ENCODE data around the gene RPL7L1. TPM values are rescaled to one million over a fixed set of nuclear protein-coding genes. Genes with fewer than 3 reads are reported as not detected.

The RPL7L1 gene
- total and polyA plus RNA-seq, 2 of the 13 experiments (the other 11 are each of a cell fraction or from before 2014, with no cell fraction given): 51.6 to 179 TPM

- H3K27me3 ChIP-seq (ENCODE audit: control insufficient read depth in 1 of 2, insufficient read depth in 2 of 2, low read length in 2 of 2): 0 out of 5 replicates have a peak, but pooled peaks cover 0 to 4% of the 10 kb centered on the region in 2 experiments
- no peak for DNase-seq (ENCODE audit: low spot score)
- ChIA-PET CTCF (ENCODE audit: low intra/inter-chr PET ratio, low total read pairs) (no interaction called here), POLR2A (no interaction called here)
- in situ Hi-C loops (cut with HindIII; ENCODE audit: extremely low pct_ligation_motif_present, low pct_unique_long_range_greater_than_20kb): no loop called here
- H3K4me3 ChIP-seq (replicated peaks in 1 of 3; ENCODE audit: insufficient read depth in 1 of 3, low read depth in 2 of 3, low read length in 3 of 3): no peak overlapping the region
- H3K4me1 ChIP-seq (ENCODE audit: insufficient read depth, low read length): peaks cover 46% of the 10 kb centered on the region
- no peak overlapping the region for H3K9ac ChIP-seq (ENCODE audit: insufficient read depth, low read depth, low read length)
- FAIRE-seq: no peak
- no peaks in the 10 kb centered on the region for H3K79me2 ChIP-seq (ENCODE audit: insufficient read depth, low read length)
- no peaks in the 10 kb centered on the region for H3K36me3 ChIP-seq (replicated peaks in 1 of 2; ENCODE audit: control insufficient read depth in 1 of 2, insufficient read depth in 2 of 2, low read length in 2 of 2)
- no peak overlapping the region for H3K27ac ChIP-seq (ENCODE audit: extremely low read length, insufficient read depth, low read length)
- H3K9me3 ChIP-seq (ENCODE audit: low read length): no peaks in the 10 kb centered on the region
- H2AFZ ChIP-seq (ENCODE audit: low read length): no peak overlapping the region
- 29% methylated on average over 5 of the region's 5 CpGs for WGBS (ENCODE audit: low lambda C conversion rate)
- no TSS peak for BruUV-seq (replicated peaks)
- no peaks in the 10 kb centered on the region for H4K20me1 ChIP-seq (ENCODE audit: insufficient read depth, low read length)
- TF ChIP-seq, protein P1, sequence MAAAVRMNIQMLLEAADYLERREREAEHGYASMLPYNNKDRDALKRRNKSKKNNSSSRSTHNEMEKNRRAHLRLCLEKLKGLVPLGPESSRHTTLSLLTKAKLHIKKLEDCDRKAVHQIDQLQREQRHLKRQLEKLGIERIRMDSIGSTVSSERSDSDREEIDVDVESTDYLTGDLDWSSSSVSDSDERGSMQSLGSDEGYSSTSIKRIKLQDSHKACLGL (CRISPR knock-in tag; IDR thresholded peaks at IDR 0.05): no peak
- TF ChIP-seq, protein P2, sequence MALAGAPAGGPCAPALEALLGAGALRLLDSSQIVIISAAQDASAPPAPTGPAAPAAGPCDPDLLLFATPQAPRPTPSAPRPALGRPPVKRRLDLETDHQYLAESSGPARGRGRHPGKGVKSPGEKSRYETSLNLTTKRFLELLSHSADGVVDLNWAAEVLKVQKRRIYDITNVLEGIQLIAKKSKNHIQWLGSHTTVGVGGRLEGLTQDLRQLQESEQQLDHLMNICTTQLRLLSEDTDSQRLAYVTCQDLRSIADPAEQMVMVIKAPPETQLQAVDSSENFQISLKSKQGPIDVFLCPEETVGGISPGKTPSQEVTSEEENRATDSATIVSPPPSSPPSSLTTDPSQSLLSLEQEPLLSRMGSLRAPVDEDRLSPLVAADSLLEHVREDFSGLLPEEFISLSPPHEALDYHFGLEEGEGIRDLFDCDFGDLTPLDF (CRISPR knock-in tag; IDR thresholded peaks at IDR 0.05): no peak
- TF ChIP-seq ZNF550 (CRISPR knock-in tag; IDR thresholded peaks at IDR 0.05; ENCODE audit: borderline replicate concordance) (no peak), CHD4 (IDR thresholded peaks at IDR 0.05; ENCODE audit: borderline replicate concordance, low read length) (no peak), ZNF614 (CRISPR knock-in tag; IDR thresholded peaks at IDR 0.05; ENCODE audit: borderline replicate concordance) (no peak), U2AF1 (optimal IDR thresholded peaks at IDR 0.05; ENCODE audit: low read depth, low read length) (no peak), HNRNPLL (IDR thresholded peaks at IDR 0.05; ENCODE audit: low read depth, low read length, poor library complexity, severe bottlenecking) (no peak), ZNF788 (CRISPR knock-in tag; IDR thresholded peaks at IDR 0.05; ENCODE audit: borderline replicate concordance) (no peak), KLF11 (CRISPR knock-in tag; IDR thresholded peaks at IDR 0.05) (no peak), MZF1 (CRISPR knock-in tag; IDR thresholded peaks at IDR 0.05; ENCODE audit: borderline replicate concordance) (no peak), ZNF10 (CRISPR knock-in tag; IDR thresholded peaks at IDR 0.05; ENCODE audit: borderline replicate concordance, low read depth) (no peak), NR2F2 (IDR thresholded peaks at IDR 0.05; ENCODE audit: borderline replicate concordance, low read depth) (no peak), RFX3 (CRISPR knock-in tag; IDR thresholded peaks at IDR 0.05) (no peak), ZNF253 (CRISPR knock-in tag; IDR thresholded peaks at IDR 0.05; ENCODE audit: borderline replicate concordance) (no peak), KAT2B (IDR thresholded peaks at IDR 0.05; ENCODE audit: borderline replicate concordance, low read depth, low read length) (no peak), ZSCAN22 (CRISPR knock-in tag; IDR thresholded peaks at IDR 0.05) (no peak), EEA1 (CRISPR knock-in tag; IDR thresholded peaks at IDR 0.05; ENCODE audit: borderline replicate concordance) (no peak)
- TF ChIP-seq, protein P3, sequence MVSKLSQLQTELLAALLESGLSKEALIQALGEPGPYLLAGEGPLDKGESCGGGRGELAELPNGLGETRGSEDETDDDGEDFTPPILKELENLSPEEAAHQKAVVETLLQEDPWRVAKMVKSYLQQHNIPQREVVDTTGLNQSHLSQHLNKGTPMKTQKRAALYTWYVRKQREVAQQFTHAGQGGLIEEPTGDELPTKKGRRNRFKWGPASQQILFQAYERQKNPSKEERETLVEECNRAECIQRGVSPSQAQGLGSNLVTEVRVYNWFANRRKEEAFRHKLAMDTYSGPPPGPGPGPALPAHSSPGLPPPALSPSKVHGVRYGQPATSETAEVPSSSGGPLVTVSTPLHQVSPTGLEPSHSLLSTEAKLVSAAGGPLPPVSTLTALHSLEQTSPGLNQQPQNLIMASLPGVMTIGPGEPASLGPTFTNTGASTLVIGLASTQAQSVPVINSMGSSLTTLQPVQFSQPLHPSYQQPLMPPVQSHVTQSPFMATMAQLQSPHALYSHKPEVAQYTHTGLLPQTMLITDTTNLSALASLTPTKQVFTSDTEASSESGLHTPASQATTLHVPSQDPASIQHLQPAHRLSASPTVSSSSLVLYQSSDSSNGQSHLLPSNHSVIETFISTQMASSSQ (IDR thresholded peaks at IDR 0.05; ENCODE audit: low read depth): no peak
- TF ChIP-seq, protein P3 (CRISPR knock-in tag; IDR thresholded peaks at IDR 0.05; ENCODE audit: borderline replicate concordance): no peak
- TF ChIP-seq, protein P4, sequence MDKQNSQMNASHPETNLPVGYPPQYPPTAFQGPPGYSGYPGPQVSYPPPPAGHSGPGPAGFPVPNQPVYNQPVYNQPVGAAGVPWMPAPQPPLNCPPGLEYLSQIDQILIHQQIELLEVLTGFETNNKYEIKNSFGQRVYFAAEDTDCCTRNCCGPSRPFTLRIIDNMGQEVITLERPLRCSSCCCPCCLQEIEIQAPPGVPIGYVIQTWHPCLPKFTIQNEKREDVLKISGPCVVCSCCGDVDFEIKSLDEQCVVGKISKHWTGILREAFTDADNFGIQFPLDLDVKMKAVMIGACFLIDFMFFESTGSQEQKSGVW (CRISPR knock-in tag; IDR thresholded peaks at IDR 0.05; ENCODE audit: borderline replicate concordance): no peak
- H3K4me2 ChIP-seq (ENCODE audit: low read depth, low read length): no peak overlapping the region
- intact Hi-C loops (cut with micrococcal nuclease; ENCODE audit: unreplicated experiment): no loop called here
- ATAC-seq: no peak
These were observed 27.9 kb downstream of the RPL7L1 start for GRCh38 chr6:42907336-42907735.
